ENCODE results near the gene CNTN4.

The CNTN4 gene

GRCh38 chr3:2995195-2995594, 896.5 kb downstream of the CNTN4 start:
- DNase-seq = no peak

GRCh38 chr3:3005146-3005744, 906.6 kb downstream of the CNTN4 start:
- DNase-seq = no peak

- no peak for DNase-seq
Observed at GRCh38 chr3:3013317-3014052, 914.8 kb downstream of the CNTN4 start.

GRCh38 chr3:3015185-3016089, 916.8 kb downstream of the CNTN4 start:
- no peak for DNase-seq

- DNase-seq = no peak
Observed at GRCh38 chr3:3016226-3016625, 917.6 kb downstream of the CNTN4 start.

DNA sequence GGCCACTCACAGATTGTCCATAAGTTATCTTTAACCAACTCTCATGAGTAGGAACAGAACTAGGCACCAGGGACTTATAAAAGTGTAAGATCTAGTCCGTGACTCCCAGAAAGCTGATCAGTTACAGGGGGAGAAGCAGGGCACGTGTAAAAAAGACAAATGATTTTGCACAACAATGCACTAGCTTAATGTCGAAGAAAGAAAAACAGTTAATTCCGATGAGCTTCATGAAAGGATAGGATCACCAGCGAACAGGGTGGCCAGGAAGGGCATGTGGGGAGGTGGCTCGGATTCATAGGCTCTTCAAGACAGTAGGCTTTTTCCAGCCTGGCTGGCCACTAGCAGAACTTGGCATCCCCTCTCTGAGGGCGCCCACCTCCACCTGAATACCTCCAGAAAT, 921.5 kb downstream of the CNTN4 start:
- no peak for DNase-seq

- DNase-seq = no peak
Observed at GRCh38 chr3:3023111-3023745, 924.6 kb downstream of the CNTN4 start.

- DNase-seq = no peak
Observed at GRCh38 chr3:3027976-3028567, 929.4 kb downstream of the CNTN4 start.

- DNase-seq = no peak
Observed at GRCh38 chr3:3031326-3031725, 932.7 kb downstream of the CNTN4 start.

GRCh38 chr3:3037156-3037555, 938.5 kb downstream of the CNTN4 start:
- no peak for DNase-seq

DNA sequence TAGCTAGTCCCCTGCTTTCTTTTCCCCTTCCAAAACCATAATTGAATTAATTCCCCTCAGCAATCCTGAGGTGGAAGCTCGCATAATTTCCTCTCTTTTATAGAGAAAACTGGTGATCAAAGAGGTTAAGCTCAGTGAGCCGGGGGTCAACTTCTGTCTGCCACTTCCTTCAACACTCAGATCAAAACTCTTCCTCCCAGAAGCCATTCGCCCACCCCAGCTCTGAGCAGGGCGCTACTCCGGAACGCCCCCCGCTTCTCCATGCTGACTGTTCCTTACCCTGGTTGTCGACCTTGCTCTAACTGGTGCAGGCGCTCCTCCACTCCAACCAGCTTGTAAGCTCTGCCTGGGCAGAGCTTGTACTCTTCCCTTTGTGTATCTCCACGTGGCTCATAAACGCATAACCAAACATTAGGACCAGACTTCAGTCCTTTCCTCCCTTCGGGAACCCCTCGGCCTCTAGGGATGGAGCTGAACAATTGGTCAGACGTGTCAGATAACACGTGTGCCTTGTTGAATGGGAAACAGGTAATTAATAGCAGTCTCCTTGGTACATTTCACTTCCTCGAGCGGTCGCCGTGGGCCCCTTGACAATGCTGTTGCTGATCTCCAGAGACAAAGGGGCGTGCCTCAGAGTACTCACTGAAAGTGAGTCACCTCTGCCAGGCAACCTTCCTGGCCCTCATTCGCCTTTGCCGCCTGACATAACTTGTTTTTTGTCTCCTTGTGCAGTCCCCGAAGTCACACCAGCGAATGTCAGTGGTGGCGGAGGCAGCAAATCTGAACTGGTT, 939.7 kb downstream of the CNTN4 start:
- DNase-seq = no peak

DNA sequence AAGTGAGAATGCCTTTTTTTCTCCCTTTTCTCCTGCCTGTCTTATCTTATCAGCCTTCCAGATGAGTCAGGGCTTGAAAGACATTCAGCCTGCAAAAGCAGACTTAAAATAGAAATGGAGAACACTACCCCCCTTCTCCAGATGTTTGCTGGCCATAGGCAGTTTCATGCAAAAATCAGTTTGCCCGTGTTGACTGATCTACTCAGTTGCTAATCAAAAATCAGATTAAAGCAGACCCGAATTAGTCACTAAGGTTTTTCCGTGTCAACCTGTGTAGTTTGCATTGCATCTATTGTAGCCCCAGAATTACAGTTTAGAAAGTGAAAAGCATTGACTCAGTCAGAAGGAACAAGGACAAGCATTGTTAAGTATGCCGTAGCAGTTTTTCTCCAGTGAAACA, 955.3 kb downstream of the CNTN4 start:
- no peak for DNase-seq

- no peak for DNase-seq
Observed at GRCh38 chr3:3059645-3060044, 961.0 kb downstream of the CNTN4 start.

- DNase-seq = no peak
Observed at GRCh38 chr3:3064297-3064696, 965.6 kb downstream of the CNTN4 start.

DNA sequence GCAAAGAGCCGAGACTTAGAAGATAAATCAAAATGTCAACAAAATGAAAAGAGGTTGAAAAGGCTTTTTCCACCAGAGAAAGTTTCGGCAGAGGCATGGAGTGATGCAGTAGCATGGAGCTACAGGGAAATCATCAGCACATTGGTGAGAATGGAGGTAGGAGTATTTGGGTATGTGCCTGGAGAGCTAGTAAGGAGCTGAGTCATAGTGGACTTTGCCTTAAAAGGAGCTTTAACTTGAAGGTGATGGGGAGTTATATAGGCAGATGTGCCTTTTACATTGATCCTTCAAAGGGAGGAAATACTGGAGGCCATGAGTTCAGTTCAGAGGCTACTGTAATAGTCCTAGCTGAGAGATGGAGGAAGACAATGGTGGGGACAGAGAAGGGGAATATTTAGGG, 967.2 kb downstream of the CNTN4 start:
- DNase-seq = no peak

GRCh38 chr3:3066378-3066777, 967.7 kb downstream of the CNTN4 start:
- DNase-seq = no peak

DNA sequence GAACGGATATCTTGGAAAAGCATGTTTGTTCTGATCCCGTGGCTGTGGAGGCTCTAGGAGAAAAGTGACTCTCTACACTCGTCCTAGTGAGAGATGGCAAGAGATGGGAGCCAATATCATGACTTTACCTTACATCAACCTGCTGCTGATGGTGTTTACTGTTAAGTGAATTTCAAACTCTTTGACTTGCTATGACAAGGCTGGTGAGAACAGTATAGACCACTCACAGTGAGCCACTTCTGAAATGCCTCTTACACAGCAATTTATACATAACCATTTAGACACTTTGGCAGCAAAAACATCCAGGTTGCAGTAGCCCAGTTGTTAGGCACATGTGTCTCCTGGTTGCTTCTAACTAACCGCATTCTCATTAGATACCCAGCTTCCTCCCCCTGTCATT, 968.2 kb downstream of the CNTN4 start:
- no peak for DNase-seq

- DNase-seq = no peak
Observed at GRCh38 chr3:3068358-3068881, 969.8 kb downstream of the CNTN4 start.

- DNase-seq = no peak
Observed at GRCh38 chr3:3069723-3070122, 971.1 kb downstream of the CNTN4 start.

DNA sequence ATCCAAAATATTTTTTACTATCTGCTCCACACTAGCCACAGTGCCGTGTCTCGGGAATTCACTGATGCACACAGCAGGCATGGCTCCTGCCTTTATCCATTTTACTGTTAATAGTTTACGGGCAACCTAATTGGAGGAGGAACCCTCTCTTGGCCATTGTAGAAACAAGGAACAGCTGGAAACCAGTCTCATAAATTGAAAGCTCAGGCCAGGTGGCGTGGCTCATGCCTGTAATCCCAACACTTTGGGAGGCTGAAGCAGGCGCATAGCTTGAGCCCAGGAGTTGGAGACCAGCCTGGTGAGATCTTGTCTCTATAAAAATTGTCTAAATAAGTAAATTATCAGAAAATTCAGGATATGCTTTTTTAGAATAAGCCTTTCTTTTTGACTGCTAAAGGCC, 972.5 kb downstream of the CNTN4 start:
- DNase-seq = no peak

GRCh38 chr3:3074551-3075257, 976.0 kb downstream of the CNTN4 start:
- DNase-seq = no peak
